Right kidney (tissue), 1 donor: Measurements from ENCODE around the gene MYOZ2.
"Not testable (repeated sequence)": the region's sequence is repeated elsewhere in the genome, so short reads cannot be mapped to it uniquely, and the experiment has no call there.

Experiments used
- DNase-seq: peaks from one replicate; pipeline ENCODE4 v3.0.0-alpha.2; 2016

MYOZ2 gene

GRCh38 chr4:119128148-119128547 lies 7.5 kb upstream of the MYOZ2 start:
- DNase-seq = no peak

GRCh38 chr4:119130365-119131065 lies 5.1 kb upstream of the MYOZ2 start:
- no peak for DNase-seq

GRCh38 chr4:119131164-119131563 lies 4.5 kb upstream of the MYOZ2 start:
- no peak for DNase-seq

- DNase-seq = no peak
Observed at GRCh38 chr4:119132306-119132705, 3.3 kb upstream of the MYOZ2 start.

GRCh38 chr4:119136546-119136945 lies 914 bp downstream of the MYOZ2 start:
- no peak for DNase-seq

GRCh38 chr4:119138046-119138445 lies 2.4 kb downstream of the MYOZ2 start:
- no peak for DNase-seq

- no peak for DNase-seq
Observed at GRCh38 chr4:119139311-119139710, 3.7 kb downstream of the MYOZ2 start.

- DNase-seq = no peak
Observed at GRCh38 chr4:119139822-119140252, 4.2 kb downstream of the MYOZ2 start.

GRCh38 chr4:119141283-119141682 lies 5.7 kb downstream of the MYOZ2 start:
- DNase-seq = not testable (repeated sequence)

GRCh38 chr4:119142833-119143232 lies 7.2 kb downstream of the MYOZ2 start:
- DNase-seq = no peak

GRCh38 chr4:119143341-119143740 lies 7.7 kb downstream of the MYOZ2 start:
- not testable (repeated sequence) for DNase-seq

- no peak for DNase-seq
Observed at GRCh38 chr4:119149110-119149509, 13.5 kb downstream of the MYOZ2 start.

GRCh38 chr4:119151161-119151560 lies 15.5 kb downstream of the MYOZ2 start:
- no peak for DNase-seq

- DNase-seq = no peak
Observed at GRCh38 chr4:119152741-119153140, 17.1 kb downstream of the MYOZ2 start.

GRCh38 chr4:119162174-119162573 lies 26.5 kb downstream of the MYOZ2 start:
- no peak for DNase-seq

GRCh38 chr4:119165767-119166166 lies 30.1 kb downstream of the MYOZ2 start:
- no peak for DNase-seq

- no peak for DNase-seq
Observed at GRCh38 chr4:119170195-119170594, 34.6 kb downstream of the MYOZ2 start.

GRCh38 chr4:119172223-119172622 lies 36.6 kb downstream of the MYOZ2 start:
- no peak for DNase-seq

- DNase-seq = not testable (repeated sequence)
Observed at GRCh38 chr4:119173729-119174361, 38.2 kb downstream of the MYOZ2 start.

- no peak for DNase-seq
Observed at GRCh38 chr4:119179011-119179410, 43.4 kb downstream of the MYOZ2 start.

GRCh38 chr4:119184128-119184527 lies 48.5 kb downstream of the MYOZ2 start:
- DNase-seq = no peak

GRCh38 chr4:119189638-119190037 lies 54.0 kb downstream of the MYOZ2 start:
- no peak for DNase-seq

- no peak for DNase-seq
Observed at GRCh38 chr4:119190354-119190753, 54.7 kb downstream of the MYOZ2 start.

GRCh38 chr4:119191505-119191904 lies 55.9 kb downstream of the MYOZ2 start:
- no peak for DNase-seq
